AML-193 (cell line): ENCODE data around the gene TEK.

ENCODE experiments used
- DNase-seq, 2 experiments: peaks; one replicate each; lab custom pipeline; 2025; lab: John Stamatoyannopoulos, UW

Gene TEK

DNA sequence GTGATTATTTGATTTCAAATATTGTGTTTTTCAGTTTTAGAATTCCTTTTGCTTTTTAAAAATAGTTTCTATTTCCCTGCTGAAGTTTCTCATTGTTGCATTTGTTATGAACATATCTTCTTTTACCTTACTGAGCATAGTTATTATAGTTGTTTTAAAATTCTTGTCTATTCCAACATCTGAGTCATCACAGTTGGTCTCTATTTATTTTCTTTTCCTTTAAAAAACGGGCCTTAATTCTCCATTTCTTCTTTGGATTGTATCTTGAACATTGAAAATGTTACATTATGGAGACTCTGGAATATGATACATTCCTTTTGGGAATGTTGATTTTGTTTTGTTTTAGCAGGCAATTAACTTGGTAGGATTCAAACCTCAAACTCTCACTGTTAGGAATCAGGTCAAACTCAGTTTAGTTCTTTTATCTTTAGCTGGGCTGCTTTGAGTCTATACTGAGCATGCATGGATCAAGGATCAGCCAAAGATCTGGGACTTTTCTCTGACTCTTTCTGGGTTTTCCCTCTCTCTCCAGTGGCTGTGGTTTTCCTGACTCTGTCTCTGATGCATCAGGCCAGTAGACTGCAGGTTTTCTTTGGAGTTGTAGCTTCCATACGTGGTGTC, 70.3 kb downstream of the TEK start:
- DNase-seq = no peak

DNA sequence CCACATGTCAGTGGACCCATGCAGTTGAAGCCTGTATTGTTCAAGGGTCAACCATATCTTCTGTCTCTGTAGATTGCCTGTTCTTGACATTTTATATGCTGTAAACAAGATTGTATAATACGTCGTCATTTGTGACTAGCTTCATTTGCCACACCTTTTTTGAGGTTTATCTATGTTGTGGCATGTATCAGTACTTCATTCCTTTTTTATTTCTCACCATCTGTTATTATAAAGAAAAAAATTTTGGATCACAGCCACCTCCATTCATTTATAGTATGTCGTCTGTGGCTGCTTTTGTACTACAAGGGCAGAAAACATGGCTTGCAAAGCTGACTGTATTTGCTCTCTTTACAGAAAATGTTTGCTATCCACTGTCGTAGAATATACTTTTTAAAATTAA, 72.4 kb downstream of the TEK start:
- DNase-seq = no peak

GRCh38 chr9:27182421-27182820, 73.4 kb downstream of the TEK start:
- no peak for DNase-seq

- DNase-seq = no peak
Measured at GRCh38 chr9:27183131-27183530, 74.1 kb downstream of the TEK start.

DNA sequence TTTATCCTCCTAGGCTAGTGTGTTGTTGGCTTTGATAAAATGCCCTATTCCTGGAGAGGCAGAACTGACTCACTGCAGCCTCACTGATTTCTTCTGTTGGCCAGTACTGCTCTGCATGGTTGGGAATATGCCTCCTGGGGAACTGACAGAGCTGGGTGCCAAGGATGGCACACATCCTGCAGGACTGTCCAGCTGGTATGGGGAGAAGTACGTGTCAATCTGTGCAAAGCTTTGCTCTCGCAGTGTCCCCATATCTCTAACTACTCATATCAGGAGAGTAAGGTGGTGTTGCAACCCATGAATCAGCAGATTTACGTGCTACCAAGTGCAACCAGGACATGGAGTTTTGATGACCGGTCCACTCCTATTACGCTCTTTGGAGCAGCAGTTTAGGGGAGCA, 74.7 kb downstream of the TEK start:
- DNase-seq = no peak

DNA sequence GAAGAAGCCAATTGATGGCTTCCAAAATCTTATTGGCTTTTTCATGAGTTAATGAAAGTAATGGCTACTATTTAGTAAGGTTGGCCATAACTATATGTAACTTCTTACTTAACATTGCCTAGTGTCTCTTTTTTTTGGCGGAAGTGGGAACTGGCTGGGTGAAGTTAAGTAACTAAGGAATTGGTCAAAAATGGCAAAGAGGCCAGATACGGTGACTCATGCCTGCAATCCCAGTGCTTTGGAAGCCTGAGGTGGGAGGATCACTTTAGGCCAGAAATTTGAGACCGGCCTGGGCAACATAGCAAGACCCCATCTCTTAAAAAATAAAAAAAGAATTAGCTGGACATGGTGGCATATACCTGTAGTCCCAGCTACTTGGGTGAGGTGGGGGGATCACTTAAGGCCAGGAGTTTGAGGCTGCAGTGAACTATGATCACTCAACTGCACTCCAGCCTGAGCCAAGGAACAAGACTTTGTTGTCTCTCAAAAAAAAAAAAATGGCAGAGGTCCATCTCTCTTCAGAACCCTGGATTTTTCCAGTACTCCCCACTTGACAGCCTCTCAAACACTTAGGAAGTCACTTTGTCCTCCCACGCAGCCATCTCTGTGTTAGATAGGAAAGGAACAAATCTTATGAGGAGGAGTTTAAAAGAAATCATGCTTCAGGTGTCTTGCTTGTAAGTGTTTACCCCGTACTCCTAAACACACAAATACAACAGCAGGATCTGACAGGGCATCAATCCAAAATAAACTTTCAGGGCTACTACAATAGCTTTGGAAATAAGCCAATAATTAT, 75.7 kb downstream of the TEK start:
- no peak for DNase-seq

DNA sequence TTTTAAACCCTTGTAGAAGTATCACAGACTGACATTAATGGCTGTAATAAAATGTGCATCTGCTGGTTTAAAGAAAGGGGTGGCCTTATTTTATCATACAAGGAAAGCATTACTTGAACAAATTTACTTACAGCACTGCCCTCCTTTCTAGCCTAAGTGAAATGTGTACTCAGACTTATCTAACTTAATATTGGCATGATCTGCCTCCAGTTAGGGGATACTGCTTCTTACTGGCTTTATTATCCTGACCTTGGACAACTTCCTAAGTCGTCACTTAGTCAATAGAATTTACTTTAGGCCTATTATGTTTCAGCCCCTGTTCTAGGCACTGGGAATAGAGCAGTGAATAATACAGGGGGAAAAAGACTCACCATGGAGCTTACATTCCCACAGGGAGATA, 79.4 kb downstream of the TEK start:
- no peak for DNase-seq

DNA sequence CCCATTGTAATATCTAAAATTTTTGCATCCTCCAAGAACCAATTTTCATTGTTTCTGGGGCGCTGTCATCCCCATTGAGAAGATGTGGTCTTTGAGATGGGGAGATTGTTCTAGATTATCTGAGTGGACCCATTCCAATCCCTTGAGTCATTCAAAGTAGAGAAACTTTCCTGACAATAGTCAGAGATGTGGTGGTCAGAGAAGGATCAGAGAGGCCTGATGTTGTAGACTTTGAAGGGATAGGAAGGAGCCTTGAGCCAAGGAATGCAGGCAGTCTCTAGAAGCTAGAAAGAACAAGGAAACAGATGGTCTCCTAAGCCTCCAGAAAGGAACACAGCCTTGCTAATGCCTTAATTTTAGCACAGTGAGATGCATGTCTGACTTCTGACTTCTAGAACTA, 80.4 kb downstream of the TEK start:
- no peak for DNase-seq

DNA sequence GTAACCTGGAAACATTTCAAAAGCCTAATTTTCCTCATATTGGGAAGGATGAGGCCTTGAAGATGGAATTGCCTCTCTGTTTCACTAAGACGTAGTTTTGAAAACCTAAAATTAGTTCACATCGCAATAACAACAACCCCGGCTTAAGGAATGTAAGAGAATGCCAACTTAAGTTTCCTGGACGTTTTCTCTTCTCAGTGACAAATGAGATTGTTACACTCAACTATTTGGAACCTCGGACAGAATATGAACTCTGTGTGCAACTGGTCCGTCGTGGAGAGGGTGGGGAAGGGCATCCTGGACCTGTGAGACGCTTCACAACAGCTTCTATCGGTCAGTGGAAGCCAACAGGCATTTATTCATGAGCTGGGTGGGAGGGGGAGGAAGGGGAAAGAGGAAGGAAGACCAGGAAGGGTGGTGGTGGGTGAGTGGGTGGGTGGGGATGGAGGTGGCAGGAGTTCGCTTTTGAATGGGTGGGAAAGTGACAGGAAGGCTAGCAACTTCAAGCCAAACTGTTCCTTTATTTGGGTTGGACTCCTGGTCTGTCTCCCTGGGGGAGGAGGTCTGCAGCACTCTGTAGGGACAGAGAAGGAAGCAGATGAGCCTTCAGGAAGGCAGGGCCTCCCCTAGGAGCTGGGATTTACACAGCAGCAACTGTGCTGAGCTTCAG, 83.4 kb downstream of the TEK start:
- no peak for DNase-seq

DNA sequence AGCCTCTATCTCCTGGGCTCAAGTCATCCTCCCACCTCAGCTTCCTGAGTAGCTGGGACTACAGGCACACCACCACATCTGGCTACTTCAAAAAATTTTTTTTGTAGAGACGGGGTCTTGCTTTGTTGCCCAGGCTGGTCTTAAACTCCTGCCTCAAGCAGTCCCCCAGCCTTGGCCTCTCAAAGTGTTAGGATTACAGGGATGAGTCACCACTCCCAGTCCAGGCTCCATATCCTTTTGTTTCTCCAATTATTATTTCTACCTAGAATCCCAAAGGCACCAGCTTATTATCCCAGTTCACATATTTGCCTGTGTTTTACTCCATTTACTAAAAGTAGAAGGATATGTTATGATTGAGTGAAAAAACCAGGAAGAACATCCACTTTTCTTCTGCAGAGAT, 84.9 kb downstream of the TEK start:
- no peak for DNase-seq

- no peak for DNase-seq
Measured at GRCh38 chr9:27194401-27195091, 85.5 kb downstream of the TEK start.

- no peak for DNase-seq
Measured at GRCh38 chr9:27195191-27195590, 86.2 kb downstream of the TEK start.

DNA sequence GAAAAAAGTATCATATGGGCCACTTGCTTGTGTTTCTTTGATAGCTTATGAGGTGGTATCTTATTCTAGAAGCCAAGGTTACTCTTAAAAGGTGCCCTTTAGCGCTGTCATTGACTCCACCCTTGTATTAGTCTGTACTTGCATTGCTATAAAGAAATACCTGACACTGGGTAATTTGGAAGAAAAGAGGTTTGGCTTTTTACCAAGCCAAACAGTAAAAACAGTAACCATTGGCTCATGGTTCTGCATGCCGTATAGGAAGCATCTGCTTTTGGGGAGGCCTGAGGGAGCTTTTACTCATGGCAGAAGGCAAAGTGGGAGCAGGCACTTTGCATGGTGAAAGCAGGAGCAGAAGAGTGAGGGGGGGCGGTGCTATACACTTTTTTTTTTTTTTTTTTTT, 87.4 kb downstream of the TEK start:
- no peak for DNase-seq

GRCh38 chr9:27198190-27198589, 89.2 kb downstream of the TEK start:
- DNase-seq = no peak

DNA sequence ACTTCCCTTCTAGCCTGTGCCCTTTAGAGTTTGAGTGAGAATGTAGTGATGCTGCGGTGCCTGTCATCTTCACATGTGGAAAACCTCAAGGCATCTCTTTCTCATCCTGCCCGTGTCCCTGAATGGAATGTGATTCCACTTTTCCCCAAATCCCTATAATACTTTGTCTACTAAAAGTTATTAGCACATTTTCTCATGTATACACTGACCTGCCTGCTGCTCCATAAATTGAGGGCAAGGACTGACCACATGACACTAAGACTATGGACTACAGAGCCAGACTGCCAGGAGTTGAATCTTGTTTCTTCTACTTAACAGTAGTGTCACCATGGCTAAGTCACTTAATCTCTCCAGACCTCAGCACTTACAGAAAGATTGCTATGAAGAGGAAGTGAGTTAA, 93.0 kb downstream of the TEK start:
- DNase-seq = no peak

- no peak for DNase-seq
Measured at GRCh38 chr9:27203783-27204182, 94.8 kb downstream of the TEK start.

DNA sequence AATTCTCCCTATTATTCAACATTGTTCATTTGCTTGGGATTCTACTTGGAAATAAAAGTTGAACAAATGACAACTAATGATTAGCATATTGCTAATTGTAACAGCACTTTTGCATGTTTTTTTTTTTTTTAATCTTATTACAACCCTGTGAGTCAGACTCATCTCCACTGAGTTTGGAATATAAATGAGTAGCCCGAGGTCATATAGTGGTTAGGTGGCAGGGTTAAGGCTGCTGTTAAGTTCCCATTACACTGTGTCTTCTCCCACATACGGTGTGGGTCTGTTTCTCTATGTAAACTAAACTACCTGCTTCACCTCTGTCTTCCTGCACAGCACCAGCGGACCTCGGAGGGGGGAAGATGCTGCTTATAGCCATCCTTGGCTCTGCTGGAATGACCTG, 95.6 kb downstream of the TEK start:
- DNase-seq = no peak

DNA sequence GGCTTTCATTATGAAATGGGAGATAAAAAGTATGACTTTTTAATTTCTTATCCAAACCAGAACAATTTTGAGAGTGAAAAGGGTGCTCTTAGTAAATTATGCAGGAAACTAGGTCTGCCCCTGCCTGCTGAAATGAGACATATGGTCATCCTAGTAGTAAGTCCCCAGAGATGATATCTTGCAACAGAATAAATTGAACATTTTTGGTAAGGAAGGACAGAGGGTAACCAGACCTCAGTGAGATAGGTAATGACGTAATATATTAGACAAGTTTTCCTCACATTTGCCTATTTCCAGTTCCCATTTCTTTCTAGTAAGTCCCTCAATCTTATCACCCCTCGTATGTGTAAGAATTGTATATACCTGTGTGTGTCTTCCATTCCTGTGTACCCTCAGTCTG, 96.2 kb downstream of the TEK start:
- no peak for DNase-seq

GRCh38 chr9:27206041-27206440, 97.0 kb downstream of the TEK start:
- no peak for DNase-seq

GRCh38 chr9:27209034-27209433, 100.0 kb downstream of the TEK start:
- DNase-seq = no peak

DNA sequence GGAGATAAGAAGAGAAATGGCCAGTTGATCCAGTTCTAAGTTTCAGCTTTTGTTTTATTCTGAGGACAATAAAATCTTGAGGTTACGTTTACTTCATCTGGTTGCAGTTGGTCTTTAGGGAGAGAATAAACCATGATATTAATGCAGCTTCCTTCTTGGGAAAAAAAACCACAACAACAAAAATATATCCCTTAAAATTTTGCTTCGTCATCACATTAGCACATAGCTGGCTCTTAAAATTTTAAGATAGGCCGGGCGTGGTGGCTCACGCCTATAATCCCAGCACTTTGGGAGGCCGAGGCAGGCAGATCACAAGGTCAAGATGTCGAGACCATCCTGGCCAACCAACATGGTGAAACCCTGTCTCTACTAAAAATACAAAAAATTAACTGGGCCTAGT, 101.6 kb downstream of the TEK start:
- no peak for DNase-seq

DNA sequence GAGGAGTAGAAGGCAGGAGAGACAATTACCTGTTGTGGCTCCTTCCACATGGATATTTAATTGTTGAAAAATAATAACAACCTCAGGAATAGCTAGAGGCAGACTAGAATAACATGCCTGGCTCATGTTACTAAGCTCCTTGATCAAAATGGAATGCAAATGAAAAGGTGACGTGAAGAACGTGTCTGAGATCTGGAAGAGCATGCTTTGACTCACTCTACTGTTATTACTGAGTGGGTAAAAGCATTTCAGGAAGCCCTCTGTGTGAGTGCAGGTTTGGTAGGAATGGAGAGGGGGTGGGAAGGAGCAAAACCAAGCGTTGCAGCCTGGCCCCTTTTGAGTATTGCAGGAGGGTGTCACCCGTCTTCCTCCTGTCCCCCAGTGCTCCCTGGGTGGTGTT, 103.2 kb downstream of the TEK start:
- DNase-seq = no peak

- no peak for DNase-seq
Measured at GRCh38 chr9:27212621-27213020, 103.6 kb downstream of the TEK start.
